Thymus (tissue), 11 donors: ENCODE measurements around the gene ITIH4. TPM values are rescaled to one million over a fixed set of nuclear protein-coding genes. Genes with fewer than 3 reads are reported as not detected.

Experiments
- DNase-seq, 9 donors: peaks; one replicate each; pipeline ENCODE4 v3.0.0-alpha.2; 2013; ENCODE audit warnings: low spot score in 9 of 9, low read depth in 6 of 9, missing footprints in 1 of 9
- H3K27ac ChIP-seq, 2 donors: one replicate each; pipeline ENCODE4 v1.5.1; 2013; ENCODE audit warnings: control low read depth in 1 of 2, low read depth in 1 of 2, low read length in 1 of 2, mild to moderate bottlenecking in 1 of 2, moderate library complexity in 1 of 2
- H3K27me3 ChIP-seq, 2 donors: one replicate each; pipeline ENCODE4 v1.5.1; 2013; ENCODE audit warnings: low read length in 1 of 2; ENCODE audit not compliant: control insufficient read depth in 2 of 2, insufficient read depth in 1 of 2
- H3K36me3 ChIP-seq, 2 donors: one replicate each; pipeline ENCODE4 v1.5.1; 2013; ENCODE audit warnings: low read length in 1 of 2, mild to moderate bottlenecking in 1 of 2, moderate library complexity in 1 of 2; ENCODE audit not compliant: control insufficient read depth in 2 of 2, insufficient read depth in 2 of 2
- H3K4me1 ChIP-seq, 2 donors: one replicate each; pipeline ENCODE4 v1.5.1; 2013; ENCODE audit warnings: low read length in 2 of 2; ENCODE audit not compliant: control insufficient read depth in 2 of 2, insufficient read depth in 2 of 2
- H3K4me3 ChIP-seq, 2 donors: one replicate each; pipeline ENCODE4 v1.5.1; 2013; ENCODE audit warnings: low read length in 2 of 2, control low read depth in 1 of 2, mild to moderate bottlenecking in 1 of 2
- H3K9me3 ChIP-seq, 2 donors: one replicate each; pipeline ENCODE4 v1.5.1; 2013; ENCODE audit warnings: low read length in 1 of 2, mild to moderate bottlenecking in 1 of 2; ENCODE audit not compliant: control insufficient read depth in 2 of 2, insufficient read depth in 1 of 2
- WGBS: extraction: QIAGEN DNeasy Blood & Tissue Kit; methylation state at CpG from one replicate; pipeline ENCODE4 v1.1.7; 2013; 5-methylcytosine and 5-hydroxymethylcytosine counted together
- polyA plus RNA-seq: library from polyadenylated mRNA; stranded (reverse); fragments of 200-250 nt; gene quantifications from one replicate; pipeline ENCODE4 v1.2.3, GENCODE V29; 2013
- total RNA-seq: library from RNA; stranded (reverse); fragments of 120-200 nt; gene quantifications from one replicate; pipeline ENCODE4 v1.2.4, GENCODE V29; 2013
- donor health status: healthy.

Gene ITIH4
- total and polyA plus RNA-seq, 2 donors = 4.5 to 40.8 TPM

DNA sequence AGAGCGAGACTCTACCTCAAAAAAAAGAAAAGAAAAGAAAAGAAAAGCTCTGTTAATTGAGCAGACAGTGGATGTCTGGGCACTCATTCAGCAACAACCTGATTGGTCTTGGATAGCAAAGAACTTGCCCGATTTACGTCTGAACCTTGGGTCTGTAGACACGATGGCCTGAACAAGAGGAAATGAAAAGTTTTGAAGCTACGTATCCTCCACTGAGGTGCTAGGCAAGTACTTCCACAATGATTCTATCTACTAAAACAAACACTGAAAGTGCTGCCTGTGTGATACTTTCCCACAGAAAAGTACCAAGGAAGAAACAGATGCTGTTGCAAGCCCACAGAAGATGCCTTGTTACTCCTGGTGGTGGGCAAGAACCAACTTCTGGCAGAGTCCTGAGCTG lies 26.2 kb upstream of the ITIH4 start:
- no peak overlapping the region for H3K4me3 ChIP-seq
- no peak overlapping the region for H3K27ac ChIP-seq
- H3K36me3 ChIP-seq = peaks cover 22 to 51% of the 10 kb centered on the region in 2 donors
- no peaks in the 10 kb centered on the region for H3K9me3 ChIP-seq
- DNase-seq = no peak
- peaks cover 0 to 9% of the 10 kb centered on the region in 2 donors for H3K4me1 ChIP-seq
- WGBS = 98% methylated on average over 5 of the region's 5 CpGs
- H3K27me3 ChIP-seq = no peaks in the 10 kb centered on the region

DNA sequence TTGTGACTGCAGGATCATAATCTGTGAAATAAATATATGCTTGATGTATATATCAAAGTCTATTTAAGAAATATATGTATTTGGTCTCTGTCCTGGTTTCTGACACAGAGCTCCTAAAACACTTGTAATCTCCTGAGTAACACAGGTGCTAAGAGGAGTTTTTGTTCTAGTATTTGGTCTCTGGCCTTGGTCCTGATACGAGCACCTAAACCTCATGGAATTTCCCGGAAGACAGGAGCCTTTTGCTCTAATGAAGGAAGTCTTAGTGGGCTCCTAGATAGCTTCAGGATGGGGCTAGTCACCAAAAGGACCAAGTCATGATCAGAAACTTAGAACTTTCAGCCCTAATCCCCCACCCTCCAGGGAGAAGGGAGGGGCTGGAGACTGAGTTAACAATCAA lies 23.5 kb upstream of the ITIH4 start:
- H3K36me3 ChIP-seq = peaks cover 42 to 65% of the 10 kb centered on the region in 2 donors
- no peaks in the 10 kb centered on the region for H3K27me3 ChIP-seq
- H3K27ac ChIP-seq = no peak overlapping the region
- H3K4me3 ChIP-seq = no peak overlapping the region
- no peaks in the 10 kb centered on the region for H3K9me3 ChIP-seq
- H3K4me1 ChIP-seq = peaks cover 0 to 23% of the 10 kb centered on the region in 2 donors
- no peak for DNase-seq
- 97% methylated on average over 2 of the region's 2 CpGs for WGBS

DNA sequence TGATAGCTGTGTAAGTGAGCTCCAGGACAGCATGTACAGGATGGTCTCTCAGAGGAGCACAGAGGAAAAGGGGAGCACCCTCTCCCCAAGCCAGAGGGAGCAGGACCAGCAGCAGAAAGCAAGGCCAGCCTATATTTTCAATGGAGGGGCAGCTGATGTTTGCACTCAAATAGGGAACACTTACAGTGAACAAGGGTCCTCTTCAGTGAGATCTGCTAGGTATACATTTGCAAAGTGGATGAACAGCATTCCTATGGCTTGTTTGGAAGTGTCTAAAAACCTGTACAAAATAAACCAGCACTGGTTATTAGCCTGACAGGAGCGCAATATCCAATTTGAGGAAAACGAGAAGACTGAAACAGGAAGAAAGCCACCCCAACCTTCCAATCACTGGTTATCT lies 21.9 kb upstream of the ITIH4 start:
- no peak for DNase-seq
- H3K27me3 ChIP-seq = no peaks in the 10 kb centered on the region
- peaks cover 57 to 79% of the 10 kb centered on the region in 2 donors for H3K36me3 ChIP-seq
- H3K4me1 ChIP-seq = peaks cover 0 to 39% of the 10 kb centered on the region in 2 donors
- peaks cover 0 to 3% of the 10 kb centered on the region in 2 donors for H3K9me3 ChIP-seq
- no peak overlapping the region for H3K4me3 ChIP-seq
- 97% methylated on average over 2 of the region's 2 CpGs for WGBS
- H3K27ac ChIP-seq = no peak overlapping the region

DNA sequence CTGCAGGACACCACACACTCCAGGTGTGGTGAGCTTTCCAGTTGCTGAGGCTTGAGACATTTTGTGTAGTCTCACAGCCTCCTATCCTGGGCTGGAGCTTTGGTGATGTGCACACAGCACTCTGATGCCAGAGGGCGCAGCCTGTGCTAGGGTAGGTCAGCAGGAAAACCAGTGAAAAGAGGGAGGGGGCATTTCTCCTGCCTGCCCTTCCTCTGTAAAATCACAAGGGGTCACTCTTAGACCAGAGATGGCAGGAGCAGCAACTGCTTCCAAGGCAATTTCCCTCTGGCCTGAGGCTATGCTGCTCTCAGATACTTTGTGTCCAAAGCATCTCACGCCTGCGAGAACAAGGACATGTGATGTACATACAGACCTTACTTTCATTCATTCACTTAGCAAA lies 20.9 kb upstream of the ITIH4 start:
- H3K4me3 ChIP-seq = no peak overlapping the region
- H3K4me1 ChIP-seq = peaks cover 2 to 45% of the 10 kb centered on the region in 2 donors
- peak in 3 of 9 donors; percentile 21 to 59 (median 38) for DNase-seq
- H3K36me3 ChIP-seq = peaks cover 60 to 74% of the 10 kb centered on the region in 2 donors
- WGBS = 95% methylated on average over 3 of the region's 3 CpGs
- H3K9me3 ChIP-seq = peaks cover 0 to 3% of the 10 kb centered on the region in 2 donors
- no peak overlapping the region for H3K27ac ChIP-seq
- H3K27me3 ChIP-seq = no peaks in the 10 kb centered on the region

DNA sequence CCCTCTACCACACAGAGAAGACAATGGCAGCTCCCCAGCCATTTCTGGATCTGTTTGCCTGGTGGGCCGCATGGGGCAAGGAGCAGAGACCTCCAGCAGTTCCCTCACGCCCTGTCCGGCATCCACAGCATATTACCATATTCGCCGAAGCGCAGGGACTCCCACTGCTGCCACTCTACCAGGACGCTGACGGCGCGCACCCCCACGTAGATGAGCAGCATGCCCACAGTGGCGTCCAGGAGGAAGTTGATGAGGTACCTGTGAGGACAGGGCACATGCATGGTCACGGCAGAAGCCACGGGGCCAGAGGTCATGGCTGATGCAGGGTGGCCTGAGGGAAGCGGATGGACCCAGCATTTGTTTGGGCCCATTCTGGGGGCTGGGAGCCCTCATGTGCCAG lies 19.2 kb upstream of the ITIH4 start:
- 98% methylated on average over 15 of the region's 15 CpGs for WGBS
- H3K27ac ChIP-seq = no peak overlapping the region
- DNase-seq = no peak
- peaks cover 60 to 66% of the 10 kb centered on the region in 2 donors for H3K36me3 ChIP-seq
- no peaks in the 10 kb centered on the region for H3K27me3 ChIP-seq
- H3K9me3 ChIP-seq = peaks cover 0 to 3% of the 10 kb centered on the region in 2 donors
- H3K4me1 ChIP-seq = peaks cover 7 to 62% of the 10 kb centered on the region in 2 donors
- no peak overlapping the region for H3K4me3 ChIP-seq

DNA sequence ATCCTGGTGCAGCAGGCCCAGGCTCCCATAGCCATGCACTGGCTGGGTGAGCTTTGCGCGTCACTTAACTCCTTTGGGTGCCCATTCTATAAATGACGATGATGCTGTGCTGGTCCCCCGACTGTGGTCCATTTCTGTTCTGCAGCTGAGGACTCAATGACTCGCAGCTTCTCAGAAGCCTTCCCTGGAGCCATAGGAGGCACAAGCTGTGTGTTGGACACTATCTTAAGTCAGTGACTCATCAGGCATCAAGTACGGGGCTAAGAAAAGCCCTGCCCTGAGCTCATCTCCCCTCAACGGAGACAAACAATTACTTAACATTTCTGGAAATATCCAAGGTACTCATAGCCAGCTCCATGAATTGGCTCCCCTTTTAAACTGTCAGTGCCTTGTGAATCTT lies 18.1 kb upstream of the ITIH4 start:
- Histone ChIP-seq H3K27me3 (no peaks in the 10 kb centered on the region), H3K36me3 (peaks cover 60 to 63% of the 10 kb centered on the region in 2 donors), H3K9me3 (peaks cover 0 to 3% of the 10 kb centered on the region in 2 donors), H3K27ac (no peak overlapping the region), H3K4me1 (peaks cover 9 to 72% of the 10 kb centered on the region in 2 donors), H3K4me3 (no peak overlapping the region)
- DNase-seq = no peak
- 95% methylated on average over 7 of the region's 7 CpGs for WGBS

DNA sequence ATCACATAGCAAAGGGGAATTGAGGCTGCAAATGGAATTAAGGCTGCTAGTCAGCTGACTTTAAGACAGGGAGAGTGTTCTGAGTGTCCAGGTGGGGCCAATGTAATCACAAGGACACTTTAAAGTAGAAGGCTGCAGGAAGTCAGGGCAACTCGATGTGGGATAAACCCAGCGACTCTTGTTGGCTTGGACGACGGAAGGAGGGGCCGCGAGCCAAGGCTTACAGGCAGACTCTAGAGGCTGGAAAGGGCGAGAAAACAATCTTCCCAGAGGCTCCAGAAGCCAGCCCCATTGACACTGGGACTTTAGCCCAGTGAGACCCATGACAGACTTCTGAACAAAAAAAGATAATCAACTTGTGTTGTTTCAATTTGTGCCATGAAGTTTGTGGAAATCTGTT lies 17.3 kb upstream of the ITIH4 start:
- Histone ChIP-seq H3K4me3 (no peak overlapping the region), H3K27ac (no peak overlapping the region), H3K36me3 (peaks cover 57 to 63% of the 10 kb centered on the region in 2 donors), H3K4me1 (peaks cover 9 to 81% of the 10 kb centered on the region in 2 donors), H3K9me3 (peaks cover 0 to 3% of the 10 kb centered on the region in 2 donors), H3K27me3 (no peaks in the 10 kb centered on the region)
- WGBS = 96% methylated on average over 7 of the region's 7 CpGs
- DNase-seq = no peak

DNA sequence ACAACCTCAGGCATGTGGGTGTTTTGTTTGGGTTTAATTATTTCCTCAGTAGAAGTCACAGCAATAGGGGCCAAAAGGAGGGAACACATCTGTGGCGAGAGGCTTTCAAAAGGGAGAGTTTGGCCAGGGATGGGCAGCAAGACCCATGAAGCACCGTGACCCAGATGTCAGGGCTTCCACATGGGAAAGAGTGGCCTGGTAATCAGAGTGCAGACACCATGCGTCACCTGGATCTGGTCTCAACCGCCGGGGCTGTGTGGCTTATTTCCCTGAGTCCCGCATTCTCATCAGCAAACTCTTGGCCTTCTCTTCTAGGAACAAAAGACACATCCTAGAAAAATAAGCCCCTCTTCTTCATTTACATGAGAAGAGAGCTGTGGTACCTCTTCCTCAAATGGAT lies 16.8 kb upstream of the ITIH4 start:
- Histone ChIP-seq H3K36me3 (peaks cover 57 to 64% of the 10 kb centered on the region in 2 donors), H3K27me3 (no peaks in the 10 kb centered on the region), H3K9me3 (peaks cover 0 to 3% of the 10 kb centered on the region in 2 donors), H3K4me3 (no peak overlapping the region), H3K4me1 (peaks cover 12 to 86% of the 10 kb centered on the region in 2 donors), H3K27ac (peak overlapping the region in 1 of 2 donors; percentile 92)
- WGBS = 88% methylated on average over 6 of the region's 6 CpGs
- DNase-seq = no peak

DNA sequence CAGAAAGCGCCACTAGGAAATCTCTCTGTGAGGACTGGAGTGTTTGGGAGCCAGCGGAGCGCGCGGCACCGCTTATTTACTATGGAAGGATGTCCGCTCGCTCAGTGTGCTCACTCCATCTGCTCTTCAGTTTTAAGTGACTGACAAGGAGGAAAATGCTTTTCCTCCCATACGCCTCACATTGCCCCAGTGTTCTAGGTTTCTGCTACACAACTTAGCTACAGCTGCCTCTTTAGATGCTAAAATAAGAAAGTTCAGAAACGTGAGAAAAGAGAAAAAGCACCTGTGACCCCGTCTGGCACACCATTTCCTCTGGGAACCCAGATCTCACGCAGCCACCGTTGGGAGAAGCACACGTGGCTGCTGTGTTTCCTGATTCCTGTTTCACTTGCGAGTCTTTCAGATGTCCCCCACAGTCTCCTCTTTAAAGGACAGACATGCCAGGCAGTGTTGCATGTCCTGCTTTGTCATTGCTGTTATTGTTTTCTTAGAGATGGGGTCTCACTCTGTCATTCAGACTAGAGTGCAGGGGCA lies 16.0 kb upstream of the ITIH4 start:
- H3K27me3 ChIP-seq = no peaks in the 10 kb centered on the region
- DNase-seq = peak in 1 of 9 donors; percentile 53
- H3K36me3 ChIP-seq = peaks cover 53 to 64% of the 10 kb centered on the region in 2 donors
- H3K4me3 ChIP-seq = no peak overlapping the region
- H3K9me3 ChIP-seq = peaks cover 0 to 3% of the 10 kb centered on the region in 2 donors
- peak overlapping the region in 1 of 2 donors; percentile 92 for H3K27ac ChIP-seq
- peaks cover 14 to 88% of the 10 kb centered on the region in 2 donors for H3K4me1 ChIP-seq
- 51% methylated on average over 15 of the region's 15 CpGs for WGBS
